Sciatic nerve (tissue), 2 donors: ENCODE data around the gene MACROD2. TPM values are rescaled to one million over a fixed set of nuclear protein-coding genes. Genes with fewer than 3 reads are reported as not detected.

Experiments used
- ATAC-seq: fragments of 200-7000 bp; cut with Tn5 transposase; one replicate; pipeline ENCODE4 v1.9.1; 2020; ENCODE audit warnings: mild to moderate bottlenecking, moderate library complexity
- DNase-seq: peaks from one replicate; pipeline ENCODE4 v3.0.0-alpha.2; 2020; ENCODE audit warnings: low spot score
- intact Hi-C: fragments of 100-400 bp; cut with DNase I; formaldehyde crosslinking; loops from one replicate; pipeline ENCODE4 v1.14.2; 2022
- total RNA-seq: library from RNA; stranded (reverse); fragmentation: NEBNext Ultra II Directional; extraction: Animal tissue kit (Norgen Biotek cat#: 25700); gene quantifications from one replicate; pipeline ENCODE4 v1.2.1, GENCODE V29; 2021
- donor health status: DM: no; HTN: no; CAD: no.
- donor health status: DM: no; HTN: no; CAD: no.

The MACROD2 gene
- total RNA-seq, 1 donor from 2014 or later, result 13.8 TPM

- DNase-seq (no peak), ATAC-seq (no peak)
- intact Hi-C loops, result no loop called here
Observed at GRCh38 chr20:15638816-15639215, 1643.5 kb downstream of the MACROD2 start.

- intact Hi-C loops, result no loop called here
- no peak for ATAC-seq
- DNase-seq, result no peak
Observed at GRCh38 chr20:15639839-15640238, 1644.5 kb downstream of the MACROD2 start.

GRCh38 chr20:15642109-15642508 lies 1646.8 kb downstream of the MACROD2 start:
- intact Hi-C loops, result no loop called here
- no peak for ATAC-seq
- DNase-seq, result no peak

GRCh38 chr20:15642676-15643075 lies 1647.4 kb downstream of the MACROD2 start:
- DNase-seq (no peak), ATAC-seq (no peak)
- intact Hi-C loops, result no loop called here

DNA sequence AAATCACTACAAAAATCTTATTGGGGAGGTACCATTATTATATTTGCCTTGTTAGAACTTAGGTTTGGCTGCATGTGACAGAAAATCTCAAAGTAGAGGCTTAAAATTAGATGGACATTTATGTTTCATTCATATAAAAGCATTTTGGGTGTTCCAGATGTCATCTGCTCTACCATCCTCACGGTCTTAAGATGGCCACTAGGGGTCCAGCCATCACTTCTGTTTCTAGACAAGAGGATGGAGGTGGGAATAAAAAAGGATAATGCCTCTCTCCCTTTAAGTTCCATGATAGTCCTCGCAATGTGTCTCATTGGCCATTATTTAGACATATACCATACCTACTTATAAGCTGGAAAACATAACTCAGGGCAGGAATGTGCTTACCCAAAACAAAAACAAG lies 1648.4 kb downstream of the MACROD2 start:
- no peak for DNase-seq
- intact Hi-C loops, result no loop called here
- no peak for ATAC-seq

DNA sequence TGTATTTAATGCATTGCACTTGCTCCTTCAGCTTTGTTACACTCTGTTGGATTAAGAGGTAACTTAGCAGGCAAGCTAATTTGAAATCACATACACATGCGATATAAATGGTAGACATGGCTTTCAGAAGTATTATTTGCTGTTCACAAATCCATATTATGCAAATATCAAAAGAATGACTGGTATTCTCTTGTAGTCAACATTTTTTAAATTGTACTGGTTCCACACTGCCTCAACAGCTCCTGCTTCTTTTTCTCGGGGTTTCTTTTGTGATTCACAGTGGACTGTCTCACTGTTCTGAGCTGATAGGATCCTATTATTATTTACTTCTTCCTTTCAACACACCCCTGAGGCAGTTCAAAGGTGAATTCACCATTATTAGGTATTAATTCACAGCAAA lies 1650.5 kb downstream of the MACROD2 start:
- intact Hi-C loops, result no loop called here
- DNase-seq, result no peak
- no peak for ATAC-seq

GRCh38 chr20:15653396-15654207 lies 1658.3 kb downstream of the MACROD2 start:
- intact Hi-C loops, result no loop called here
- ATAC-seq, result no peak
- no peak for DNase-seq

DNA sequence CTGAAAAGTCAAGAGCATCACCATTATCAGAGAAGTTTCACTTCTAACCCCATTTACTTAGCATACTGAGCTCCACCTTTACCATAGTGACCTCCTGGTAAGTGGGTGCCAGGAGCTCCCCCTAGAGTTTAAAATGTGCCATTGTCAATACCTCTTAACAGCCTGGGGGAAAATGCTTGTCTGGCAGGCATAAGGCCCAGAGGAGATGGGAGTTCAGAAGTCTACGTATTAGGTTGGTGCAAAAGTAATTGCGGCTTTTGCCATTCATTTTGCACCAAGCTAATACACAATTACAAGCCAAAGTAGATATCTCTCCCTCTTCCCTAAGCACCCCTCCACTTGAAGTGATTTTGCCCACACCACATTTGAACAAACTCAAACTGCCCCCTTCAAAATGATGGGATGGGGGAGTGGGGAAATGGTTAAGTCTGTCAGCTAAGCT lies 1658.9 kb downstream of the MACROD2 start:
- intact Hi-C loops, result no loop called here
- ATAC-seq (peak; percentile 62), DNase-seq (no peak)

DNA sequence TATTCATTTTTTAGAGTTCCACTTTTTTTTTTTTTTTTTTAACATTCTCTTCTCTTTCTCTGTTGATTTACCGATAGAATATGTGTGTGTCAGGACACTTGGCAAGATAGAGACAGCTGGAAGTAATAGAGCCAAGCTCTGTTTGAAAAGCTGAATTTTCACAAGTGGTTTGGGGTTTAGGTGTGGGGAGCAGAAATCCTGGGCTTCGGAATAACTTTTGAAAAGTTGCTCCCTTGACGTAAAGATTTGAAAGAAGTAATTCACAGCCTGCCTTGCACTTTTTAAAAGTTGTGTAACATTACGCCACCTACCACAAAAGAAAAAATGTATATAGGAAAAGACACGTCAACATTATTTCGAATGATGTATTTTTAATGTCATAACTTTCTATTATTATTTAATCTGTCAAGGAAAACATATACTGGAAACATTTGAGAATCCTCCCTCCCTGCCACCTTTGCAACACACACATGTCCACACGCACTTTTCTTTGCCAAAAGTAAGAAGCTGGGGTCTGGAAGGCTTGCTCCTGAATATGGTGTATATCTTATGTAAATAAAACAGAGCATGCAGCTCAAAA lies 1660.1 kb downstream of the MACROD2 start:
- peak; percentile 44 for ATAC-seq
- DNase-seq, result no peak
- intact Hi-C loops, result no loop called here

DNA sequence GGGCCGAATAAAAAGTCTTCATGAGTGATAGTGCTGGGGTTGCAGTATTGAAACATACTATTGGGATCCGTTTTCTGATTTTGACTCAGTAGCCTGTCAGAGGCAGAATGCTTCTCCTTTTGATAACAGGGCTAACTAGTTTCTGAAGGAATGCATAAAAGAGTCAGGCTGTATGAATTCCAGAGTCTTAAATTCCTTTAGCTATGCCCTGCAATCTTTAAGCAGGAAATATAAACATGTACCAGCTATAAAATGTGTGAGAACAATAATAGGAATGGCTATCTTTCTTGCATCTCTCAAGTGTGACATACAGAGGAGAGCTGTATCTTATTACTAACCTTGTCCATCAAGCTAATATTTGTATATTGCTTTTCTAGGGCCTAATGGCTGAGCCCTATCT lies 1660.8 kb downstream of the MACROD2 start:
- intact Hi-C loops, result no loop called here
- DNase-seq (no peak), ATAC-seq (no peak)

DNA sequence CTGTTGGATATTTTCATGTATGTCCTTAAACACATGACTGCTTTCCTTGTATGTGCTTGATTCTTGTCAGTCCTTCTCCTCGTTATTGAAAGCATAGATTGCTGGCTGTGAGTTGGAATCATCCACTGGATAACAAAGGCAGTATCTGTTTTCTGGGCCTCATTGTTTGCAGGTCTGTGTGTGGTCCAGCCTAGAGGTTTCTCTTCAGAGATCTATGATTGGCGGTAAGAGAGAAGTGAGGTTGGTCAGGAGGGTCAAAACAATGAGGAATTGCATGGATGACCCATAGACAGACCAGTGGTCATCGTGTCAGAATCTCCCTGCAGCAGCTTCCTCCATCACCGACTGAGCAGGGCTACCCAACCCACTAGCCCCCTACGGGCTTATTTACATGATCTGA lies 1663.0 kb downstream of the MACROD2 start:
- intact Hi-C loops, result no loop called here
- DNase-seq (no peak), ATAC-seq (peak; percentile 58)

DNA sequence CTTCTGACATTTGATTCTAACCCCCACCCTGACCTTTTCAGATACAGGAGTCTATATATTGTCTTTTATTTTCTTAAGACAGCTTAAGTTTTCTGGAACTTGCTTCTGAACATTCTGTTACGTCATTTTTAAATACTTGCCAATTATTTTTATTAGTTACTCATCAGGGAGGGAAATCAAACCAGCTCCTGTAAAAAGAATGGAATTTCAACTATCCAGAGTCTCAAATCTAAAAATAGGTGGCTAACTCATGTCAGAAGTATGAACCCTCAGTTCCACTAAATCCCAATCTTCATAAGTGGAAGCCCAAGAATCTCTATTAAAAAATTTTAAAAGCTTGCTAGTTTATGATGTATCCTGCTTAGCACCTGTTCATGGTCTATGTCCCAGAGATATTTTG lies 1677.9 kb downstream of the MACROD2 start:
- no peak for DNase-seq
- intact Hi-C loops, result no loop called here
- no peak for ATAC-seq

GRCh38 chr20:15674253-15675060 lies 1679.1 kb downstream of the MACROD2 start:
- ATAC-seq (no peak), DNase-seq (no peak)
- intact Hi-C loops, result no loop called here

DNA sequence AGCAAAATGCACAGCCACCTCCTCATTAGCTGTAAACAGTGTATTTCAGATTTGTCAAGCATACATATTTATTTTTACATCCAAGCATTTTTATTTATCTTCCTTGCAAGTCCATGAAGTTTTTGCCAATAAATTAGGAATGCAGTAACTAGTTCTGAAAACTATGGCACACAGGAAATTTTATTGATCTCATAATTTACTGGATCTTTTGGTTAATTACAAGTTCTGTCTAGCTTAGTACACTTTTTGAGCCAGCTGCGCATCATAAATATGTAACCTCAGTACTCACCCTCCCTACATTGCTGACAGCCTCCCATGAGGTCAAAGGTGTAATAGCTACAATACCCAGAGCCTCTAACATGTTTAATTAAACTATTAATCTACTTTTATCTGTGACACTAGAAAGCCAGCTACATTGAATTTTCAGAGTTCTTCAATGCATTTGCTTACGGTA lies 1679.8 kb downstream of the MACROD2 start:
- DNase-seq (no peak), ATAC-seq (no peak)
- intact Hi-C loops, result no loop called here

- ATAC-seq, result no peak
- no peak for DNase-seq
- intact Hi-C loops, result no loop called here
Observed at GRCh38 chr20:15675813-15676484, 1680.6 kb downstream of the MACROD2 start.

- DNase-seq, result no peak
- intact Hi-C loops, result no loop called here
- no peak for ATAC-seq
Observed at GRCh38 chr20:15676815-15677214, 1681.5 kb downstream of the MACROD2 start.

DNA sequence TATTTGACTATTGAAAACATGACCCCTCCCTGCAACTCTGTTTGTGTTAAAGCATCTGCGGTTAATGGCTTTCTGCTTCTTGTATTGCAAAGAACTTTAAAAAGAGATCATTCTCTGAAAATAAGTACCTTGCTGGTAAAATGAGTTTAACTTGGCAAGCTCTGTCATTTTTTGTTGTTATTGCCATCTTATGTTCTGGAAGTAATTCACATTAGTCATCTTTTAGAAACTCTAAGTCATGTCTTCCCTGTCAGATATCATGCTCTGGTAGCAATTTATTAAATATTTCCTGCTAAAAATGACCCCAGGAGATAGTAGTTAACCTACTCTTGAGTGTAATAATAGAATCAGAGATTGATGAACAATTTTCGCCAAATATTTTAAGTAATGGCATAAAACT lies 1687.4 kb downstream of the MACROD2 start:
- no peak for DNase-seq
- intact Hi-C loops, result no loop called here
- ATAC-seq, result no peak

DNA sequence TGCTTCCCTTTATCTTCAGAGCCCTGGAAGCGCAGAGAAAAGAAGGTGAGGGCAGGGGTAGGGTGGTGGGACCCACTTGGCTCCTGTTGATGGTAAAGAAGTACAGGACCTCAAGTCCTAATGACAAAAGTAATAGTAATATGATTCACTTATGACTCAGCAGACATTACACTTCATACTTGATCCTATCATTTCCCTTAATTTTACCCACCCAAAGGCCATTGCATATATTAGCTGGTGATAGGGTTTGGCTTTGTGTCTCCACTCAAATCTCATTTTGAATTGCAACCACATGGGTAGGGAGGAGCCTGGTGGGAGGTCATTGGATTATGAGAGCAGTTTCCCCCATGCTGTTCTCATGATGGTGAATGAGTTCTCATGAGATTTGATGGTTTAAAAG lies 1697.3 kb downstream of the MACROD2 start:
- ATAC-seq (no peak), DNase-seq (no peak)
- intact Hi-C loops, result no loop called here

DNA sequence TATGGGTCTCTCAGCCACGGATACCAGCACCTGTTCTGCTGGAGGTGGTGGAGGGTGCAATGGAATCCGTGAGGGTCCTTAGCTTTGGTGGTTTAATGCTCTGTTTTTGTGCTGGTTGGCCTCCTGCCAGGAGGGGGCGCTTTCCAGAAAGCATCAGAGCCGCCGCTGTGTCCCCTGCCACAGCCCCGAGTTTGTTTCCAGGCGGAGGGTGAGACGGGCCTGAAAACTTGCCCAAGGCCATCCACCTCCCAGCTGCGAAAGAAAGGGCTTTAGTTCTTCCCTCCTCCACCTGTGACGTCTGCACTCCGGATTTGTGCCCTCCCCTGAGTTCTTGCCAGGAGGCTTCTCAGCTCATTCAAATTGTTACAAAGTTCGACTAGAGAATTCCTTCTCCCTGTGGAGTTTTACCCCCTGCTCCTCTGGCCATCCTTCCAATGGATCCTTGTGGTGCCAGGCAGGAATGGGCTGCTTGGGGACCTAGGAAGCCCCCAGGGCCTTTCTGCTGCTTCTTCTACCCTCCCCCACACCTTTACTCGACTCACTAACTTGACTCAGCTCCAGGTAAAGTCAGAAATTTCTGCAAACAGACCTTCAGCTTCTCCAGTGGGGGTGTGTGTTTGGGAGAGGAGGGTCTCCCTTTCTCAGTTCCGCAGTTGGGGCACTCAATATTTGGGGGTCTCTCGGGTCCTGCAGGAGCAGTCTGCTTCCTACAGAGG lies 1704.3 kb downstream of the MACROD2 start:
- intact Hi-C loops, result no loop called here
- no peak for DNase-seq
- peak; percentile 50 for ATAC-seq
